ENCODE measurements around the gene KRT14.
"Not testable (repeated sequence)": the region's sequence is repeated elsewhere in the genome, so short reads cannot be mapped to it uniquely, and the experiment has no call there.

Gene KRT14

GRCh38 chr17:41544935-41545334 is 41.8 kb downstream of the KRT14 start:
- no peak for DNase-seq

- no peak for DNase-seq
Measured at GRCh38 chr17:41544491-41544892, 42.2 kb downstream of the KRT14 start.

GRCh38 chr17:41542786-41543185 is 43.9 kb downstream of the KRT14 start:
- DNase-seq, result not testable (repeated sequence)

GRCh38 chr17:41542357-41542756 is 44.3 kb downstream of the KRT14 start:
- no peak for DNase-seq

GRCh38 chr17:41540921-41541625 is 45.6 kb downstream of the KRT14 start:
- DNase-seq, result no peak

- no peak for DNase-seq
Measured at GRCh38 chr17:41539979-41540701, 46.6 kb downstream of the KRT14 start.

- no peak for DNase-seq
Measured at GRCh38 chr17:41539071-41539492, 47.6 kb downstream of the KRT14 start.

- DNase-seq, result no peak
Measured at GRCh38 chr17:41538565-41538991, 48.1 kb downstream of the KRT14 start.

GRCh38 chr17:41537990-41538389 is 48.7 kb downstream of the KRT14 start:
- DNase-seq, result no peak

- no peak for DNase-seq
Measured at GRCh38 chr17:41537614-41537954, 49.1 kb downstream of the KRT14 start.

- DNase-seq, result no peak
Measured at GRCh38 chr17:41536741-41537613, 49.7 kb downstream of the KRT14 start.

GRCh38 chr17:41535764-41536481 is 50.8 kb downstream of the KRT14 start:
- no peak for DNase-seq

- no peak for DNase-seq
Measured at GRCh38 chr17:41534899-41535546, 51.7 kb downstream of the KRT14 start.

- no peak for DNase-seq
Measured at GRCh38 chr17:41533613-41534012, 53.1 kb downstream of the KRT14 start.

- no peak for DNase-seq
Measured at GRCh38 chr17:41532947-41533570, 53.6 kb downstream of the KRT14 start.

All from activated effector memory CD4-positive, alpha-beta T cell treated with anti-CD3 and anti-CD28 coated beads, Interleukin-2, amount 50 U/mL, for 16 hours (primary cell).